ENCODE data around the gene MYMX. TPM values are rescaled to one million over a fixed set of nuclear protein-coding genes. Genes with fewer than 3 reads are reported as not detected.
"Not testable (repeated sequence)": the region's sequence is repeated elsewhere in the genome, so short reads cannot be mapped to it uniquely, and the experiment has no call there.

MYMX gene
- total RNA-seq, 4 donors from 2014 or later: not detected

GRCh38 chr6:44229376-44230033 lies 12.8 kb downstream of the MYMX start:
- no peak for DNase-seq (ENCODE audit: low spot score in 2 of 2)
- peaks cover 0 to 37% (median 0%) of the 10 kb centered on the region in 3 donors for H3K36me3 ChIP-seq
- WGBS, 2 donors: 83 to 84% methylated on average over 11 of the region's 11 CpGs
- TF ChIP-seq POLR2A (IDR thresholded peaks at IDR 0.05) (no peak), CTCF (IDR thresholded peaks at IDR 0.05) (no peak), EP300 (IDR thresholded peaks at IDR 0.05) (no peak)
- H3K4me1 ChIP-seq: peaks cover 4 to 90% (median 35%) of the 10 kb centered on the region in 4 donors
- no peaks in the 10 kb centered on the region for H3K27me3 ChIP-seq
- H3K27ac ChIP-seq: no peak overlapping the region
- no peaks in the 10 kb centered on the region for H3K9me3 ChIP-seq
- H3K4me3 ChIP-seq: no peak overlapping the region

- Histone ChIP-seq H3K4me3 (no peak overlapping the region), H3K36me3 (peaks cover 0 to 37% (median 0%) of the 10 kb centered on the region in 3 donors), H3K9me3 (no peaks in the 10 kb centered on the region), H3K4me1 (peaks cover 4 to 90% (median 38%) of the 10 kb centered on the region in 4 donors), H3K27me3 (no peaks in the 10 kb centered on the region), H3K27ac (peak overlapping the region in 2 of 4 donors; percentile 26 to 62)
- TF ChIP-seq CTCF (IDR thresholded peaks at IDR 0.05) (no peak), POLR2A (IDR thresholded peaks at IDR 0.05) (no peak), EP300 (IDR thresholded peaks at IDR 0.05) (no peak)
- WGBS, 2 donors: 84% methylated on average over 9 to 10 of the region's 10 CpGs
- DNase-seq (ENCODE audit: low spot score in 2 of 2): no peak
Observed at GRCh38 chr6:44230034-44230675, 13.4 kb downstream of the MYMX start.

GRCh38 chr6:44231426-44231825 lies 14.7 kb downstream of the MYMX start:
- Histone ChIP-seq H3K4me1 (peaks cover 4 to 82% (median 33%) of the 10 kb centered on the region in 4 donors), H3K36me3 (peaks cover 0 to 37% (median 0%) of the 10 kb centered on the region in 3 donors), H3K27ac (peak overlapping the region in 2 of 4 donors; percentile 26 to 62)
- not testable (repeated sequence) for H3K27me3 ChIP-seq; H3K4me3 ChIP-seq; H3K9me3 ChIP-seq; DNase-seq (ENCODE audit: low spot score in 2 of 2)
- WGBS, 2 donors: 77 to 81% methylated on average over 9 of the region's 9 CpGs

GRCh38 chr6:44232676-44233566 lies 16.2 kb downstream of the MYMX start:
- TF ChIP-seq EP300 (IDR thresholded peaks at IDR 0.05): no peak
- no peak for DNase-seq (ENCODE audit: low spot score in 2 of 2)
- H3K36me3 ChIP-seq: peaks cover 0 to 37% (median 0%) of the 10 kb centered on the region in 3 donors
- WGBS, 2 donors: 77 to 86% methylated on average over 16 of the region's 16 CpGs
- H3K27ac ChIP-seq: peak overlapping the region; percentile 45 to 91 (median 79)
- no peak overlapping the region for H3K4me3 ChIP-seq
- H3K4me1 ChIP-seq: peaks cover 4 to 77% (median 28%) of the 10 kb centered on the region in 4 donors
- H3K27me3 ChIP-seq: no peaks in the 10 kb centered on the region
- no peaks in the 10 kb centered on the region for H3K9me3 ChIP-seq

- Histone ChIP-seq H3K9me3 (no peaks in the 10 kb centered on the region), H3K36me3 (peaks cover 0 to 37% (median 0%) of the 10 kb centered on the region in 3 donors), H3K27ac (peak overlapping the region; percentile 45 to 91 (median 79)), H3K27me3 (no peaks in the 10 kb centered on the region), H3K4me1 (peaks cover 4 to 75% (median 30%) of the 10 kb centered on the region in 4 donors), H3K4me3 (no peak overlapping the region)
- 54 to 55% methylated on average over 14 of the region's 14 CpGs for WGBS, 2 donors
- DNase-seq (ENCODE audit: low spot score in 2 of 2): no peak
- TF ChIP-seq POLR2A (IDR thresholded peaks at IDR 0.05) (no peak), CTCF (IDR thresholded peaks at IDR 0.05) (no peak), EP300 (IDR thresholded peaks at IDR 0.05) (no peak)
Observed at GRCh38 chr6:44233567-44234100, 16.9 kb downstream of the MYMX start.

All from tibial nerve (tissue), 4 donors.